GM12875 (cell line): ENCODE results near the gene EEF1AKMT4.

Experiments used
- H3K4me3 ChIP-seq: one replicate; pipeline ENCODE4 v1.5.1; 2011; ENCODE audit warnings: low read depth, low read length, control low read depth
- TF ChIP-seq, protein P1 (sequence below): IDR thresholded peaks from 2 replicates; pipeline ENCODE4 v1.5.1; 2011; ENCODE audit warnings: low read depth, mild to moderate bottlenecking, control low read depth, inconsistent platforms, low read length, moderate library complexity, borderline replicate concordance; ENCODE audit not compliant: insufficient read depth

Gene EEF1AKMT4

DNA sequence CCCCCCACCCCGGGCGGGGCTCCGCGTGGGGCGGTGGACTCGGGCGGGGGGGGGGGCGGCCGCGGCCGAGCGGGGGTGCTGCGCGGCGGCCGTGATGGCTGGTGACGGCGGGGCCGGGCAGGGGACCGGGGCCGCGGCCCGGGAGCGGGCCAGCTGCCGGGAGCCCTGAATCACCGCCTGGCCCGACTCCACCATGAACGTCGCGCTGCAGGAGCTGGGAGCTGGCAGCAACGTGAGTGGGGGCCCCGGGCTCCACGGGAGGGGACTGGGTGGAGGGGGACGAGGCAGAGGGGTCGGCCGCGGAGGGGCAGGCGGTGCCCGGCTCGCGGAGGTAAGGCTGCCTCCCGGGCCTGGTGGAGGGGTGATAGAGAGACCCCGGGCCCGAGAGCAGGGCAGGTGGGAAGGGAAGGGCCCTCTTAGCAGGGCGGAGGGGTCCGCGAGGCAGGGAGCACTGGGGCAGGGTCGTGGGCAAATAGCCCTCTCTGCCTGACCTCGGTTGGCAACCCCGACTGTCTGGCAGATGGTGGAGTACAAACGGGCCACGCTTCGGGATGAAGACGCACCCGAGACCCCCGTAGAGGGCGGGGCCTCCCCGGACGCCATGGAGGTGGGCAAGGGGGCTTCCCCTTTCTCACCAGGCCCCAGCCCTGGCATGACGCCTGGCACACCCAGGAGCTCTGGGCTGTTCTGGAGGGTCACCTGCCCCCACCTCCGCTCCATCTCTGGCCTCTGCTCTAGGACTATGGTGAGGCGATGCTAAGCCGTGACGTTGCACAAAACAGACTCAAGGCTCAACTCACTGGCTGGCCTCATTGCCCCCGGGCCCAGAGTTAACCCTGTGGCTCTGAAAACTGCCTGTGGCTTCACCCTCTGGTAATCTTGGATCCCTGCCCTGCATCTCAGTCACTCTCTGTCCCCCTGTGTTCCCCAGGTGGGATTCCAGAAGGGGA is 26.8 kb downstream of the EEF1AKMT4 start, which contains the start of gene ECE2:
Gene ECE2 (plus strand): TSS at position 62 of the 950 bp plus-strand sequence. CDS start 132 bp downstream, at position 194.
- TF ChIP-seq, protein P1, sequence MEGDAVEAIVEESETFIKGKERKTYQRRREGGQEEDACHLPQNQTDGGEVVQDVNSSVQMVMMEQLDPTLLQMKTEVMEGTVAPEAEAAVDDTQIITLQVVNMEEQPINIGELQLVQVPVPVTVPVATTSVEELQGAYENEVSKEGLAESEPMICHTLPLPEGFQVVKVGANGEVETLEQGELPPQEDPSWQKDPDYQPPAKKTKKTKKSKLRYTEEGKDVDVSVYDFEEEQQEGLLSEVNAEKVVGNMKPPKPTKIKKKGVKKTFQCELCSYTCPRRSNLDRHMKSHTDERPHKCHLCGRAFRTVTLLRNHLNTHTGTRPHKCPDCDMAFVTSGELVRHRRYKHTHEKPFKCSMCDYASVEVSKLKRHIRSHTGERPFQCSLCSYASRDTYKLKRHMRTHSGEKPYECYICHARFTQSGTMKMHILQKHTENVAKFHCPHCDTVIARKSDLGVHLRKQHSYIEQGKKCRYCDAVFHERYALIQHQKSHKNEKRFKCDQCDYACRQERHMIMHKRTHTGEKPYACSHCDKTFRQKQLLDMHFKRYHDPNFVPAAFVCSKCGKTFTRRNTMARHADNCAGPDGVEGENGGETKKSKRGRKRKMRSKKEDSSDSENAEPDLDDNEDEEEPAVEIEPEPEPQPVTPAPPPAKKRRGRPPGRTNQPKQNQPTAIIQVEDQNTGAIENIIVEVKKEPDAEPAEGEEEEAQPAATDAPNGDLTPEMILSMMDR: no peak
- H3K4me3 ChIP-seq: no peak within 1 kb of the TSS

GRCh38 chr3:184277366-184277765 is 27.9 kb downstream of the EEF1AKMT4 start:
- TF ChIP-seq, protein P1: no peak
- H3K4me3 ChIP-seq: no peak overlapping the region

DNA sequence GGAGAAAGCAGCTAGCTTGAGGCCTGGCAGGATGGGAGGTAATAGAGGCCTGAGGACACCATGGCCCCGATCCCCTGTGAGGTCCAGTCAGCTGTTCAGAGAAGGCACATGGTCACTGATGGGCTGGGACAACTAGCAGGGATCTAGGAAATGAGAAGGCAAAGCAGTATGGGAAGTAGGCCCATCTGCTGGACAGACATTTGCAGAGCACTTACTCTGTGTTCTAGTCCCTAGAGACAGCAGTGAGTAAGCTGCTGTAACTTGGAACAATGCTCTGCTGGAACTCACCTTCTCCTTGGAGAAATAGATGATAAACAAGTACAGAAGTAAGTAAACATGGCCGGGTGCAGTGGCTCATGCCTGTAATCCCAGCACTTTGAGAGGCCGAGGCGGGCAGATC is 33.5 kb downstream of the EEF1AKMT4 start:
- no peak overlapping the region for H3K4me3 ChIP-seq
- TF ChIP-seq, protein P1: no peak

- TF ChIP-seq, protein P1: no peak
- H3K4me3 ChIP-seq: no peak overlapping the region
These were observed 34.2 kb downstream of the EEF1AKMT4 start for GRCh38 chr3:184283681-184284080.

DNA sequence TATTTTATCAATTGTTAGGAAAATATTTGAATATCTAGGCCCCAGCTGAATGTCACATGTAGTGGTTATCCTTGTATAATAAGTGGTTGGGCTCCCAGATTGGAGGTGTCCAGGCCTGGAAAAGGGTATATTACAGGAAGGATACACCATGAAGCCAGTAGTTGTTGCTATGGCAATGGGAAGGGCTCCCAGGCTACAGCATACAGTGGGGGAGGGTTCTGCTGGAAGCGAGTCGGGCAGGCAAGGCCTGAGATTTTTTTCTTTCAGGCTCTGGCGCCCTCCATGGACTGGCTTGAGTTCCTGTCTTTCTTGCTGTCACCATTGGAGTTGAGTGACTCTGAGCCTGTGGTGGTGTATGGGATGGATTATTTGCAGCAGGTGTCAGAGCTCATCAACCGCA is 35.2 kb downstream of the EEF1AKMT4 start:
- no peak overlapping the region for H3K4me3 ChIP-seq
- TF ChIP-seq, protein P1: peak; percentile 21; the same call in 1 of the 2 replicates

GRCh38 chr3:184289426-184289938 is 40.0 kb downstream of the EEF1AKMT4 start:
- TF ChIP-seq, protein P1: peak; percentile 66
- no peak overlapping the region for H3K4me3 ChIP-seq
